Measurements from ENCODE around the gene SUCLA2. TPM values are rescaled to one million over a fixed set of nuclear protein-coding genes. Genes with fewer than 3 reads are reported as not detected.
"Not testable (repeated sequence)": the region's sequence is repeated elsewhere in the genome, so short reads cannot be mapped to it uniquely, and the experiment has no call there.

The SUCLA2 gene
- total and polyA plus RNA-seq, 3 donors from 2014 or later, result 32.7 to 50.0 (median 41.5) TPM

DNA sequence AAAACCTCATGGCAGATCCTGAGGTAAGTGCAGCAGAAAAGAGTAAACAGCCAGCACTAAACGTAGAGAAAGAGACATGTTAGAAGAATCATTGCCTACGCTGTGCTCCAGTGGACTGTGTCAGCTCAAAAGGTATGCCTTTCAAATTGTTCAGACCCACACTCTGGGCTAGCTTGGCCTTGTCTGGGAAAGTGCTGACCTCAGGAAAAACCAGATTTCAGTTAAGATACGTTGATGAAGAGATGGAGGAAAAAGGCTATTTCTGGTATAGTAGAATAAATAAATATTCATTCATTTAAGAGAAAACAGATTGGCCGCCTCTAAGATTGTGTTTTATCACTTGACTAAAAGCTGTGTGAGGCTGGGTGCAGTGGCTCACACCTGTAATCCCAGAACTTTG, 9.6 kb upstream of the SUCLA2 start:
- Histone ChIP-seq H3K27ac (no peak overlapping the region), H3K9me3 (no peaks in the 10 kb centered on the region), H3K4me3 (no peak overlapping the region), H3K36me3 (ENCODE audit: low read depth, missing control alignments) (no peaks in the 10 kb centered on the region), H3K4me1 (no peaks in the 10 kb centered on the region), H3K27me3 (no peaks in the 10 kb centered on the region)
- intact Hi-C loops (cut with DNase I; ENCODE audit: low total_unique reads), result no loop called here
- no peak for DNase-seq
- WGBS, 2 donors, result 71 to 97% methylated on average over 3 to 4 of the region's 4 CpGs
- TF ChIP-seq CTCF (IDR thresholded peaks at IDR 0.05), result no peak
- no peak for TF ChIP-seq POLR2A (IDR thresholded peaks at IDR 0.05)

DNA sequence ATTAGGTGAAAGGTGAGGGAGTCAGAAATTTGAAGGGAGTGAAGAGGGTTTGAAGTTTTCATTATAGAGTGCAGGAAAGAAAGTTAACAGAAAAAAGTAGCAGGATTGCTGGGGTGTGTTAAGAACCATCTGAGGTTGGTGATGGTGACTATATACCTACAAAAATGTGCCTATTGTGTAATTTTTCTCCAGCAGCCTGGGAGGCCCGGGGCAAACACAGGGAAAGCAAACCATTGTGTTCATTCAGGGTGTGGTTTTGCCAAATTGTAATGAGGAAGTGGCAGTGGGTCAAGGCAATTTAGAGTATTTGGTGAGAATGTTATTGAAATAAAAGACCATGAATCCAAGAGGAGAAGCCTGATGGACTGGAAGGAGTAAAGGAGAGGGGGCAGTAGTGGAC, 8.2 kb upstream of the SUCLA2 start:
- 50 to 53% methylated on average over 1 of the region's 1 CpG for WGBS, 2 donors
- H3K27me3 ChIP-seq, result no peaks in the 10 kb centered on the region
- H3K27ac ChIP-seq, result no peak overlapping the region
- H3K4me1 ChIP-seq, result no peaks in the 10 kb centered on the region
- no peak for DNase-seq
- no peak for TF ChIP-seq POLR2A (IDR thresholded peaks at IDR 0.05)
- no peak for TF ChIP-seq CTCF (IDR thresholded peaks at IDR 0.05)
- intact Hi-C loops (cut with DNase I; ENCODE audit: low total_unique reads), result no loop called here
- no peak overlapping the region for H3K4me3 ChIP-seq
- H3K36me3 ChIP-seq (ENCODE audit: low read depth, missing control alignments), result no peaks in the 10 kb centered on the region
- H3K9me3 ChIP-seq, result no peaks in the 10 kb centered on the region

GRCh38 chr13:48006396-48006795, 5.3 kb upstream of the SUCLA2 start:
- no peaks in the 10 kb centered on the region for H3K36me3 ChIP-seq (ENCODE audit: low read depth, missing control alignments)
- intact Hi-C loops (cut with DNase I; ENCODE audit: low total_unique reads), result no loop called here
- H3K9me3 ChIP-seq, result no peaks in the 10 kb centered on the region
- peaks cover 5% of the 10 kb centered on the region for H3K4me1 ChIP-seq
- no peak overlapping the region for H3K4me3 ChIP-seq
- no peak overlapping the region for H3K27ac ChIP-seq
- no peak for DNase-seq
- TF ChIP-seq CTCF (IDR thresholded peaks at IDR 0.05) (no peak), POLR2A (IDR thresholded peaks at IDR 0.05) (no peak)
- WGBS, 2 donors, result 68 to 78% methylated on average over 1 of the region's 1 CpG
- no peaks in the 10 kb centered on the region for H3K27me3 ChIP-seq

DNA sequence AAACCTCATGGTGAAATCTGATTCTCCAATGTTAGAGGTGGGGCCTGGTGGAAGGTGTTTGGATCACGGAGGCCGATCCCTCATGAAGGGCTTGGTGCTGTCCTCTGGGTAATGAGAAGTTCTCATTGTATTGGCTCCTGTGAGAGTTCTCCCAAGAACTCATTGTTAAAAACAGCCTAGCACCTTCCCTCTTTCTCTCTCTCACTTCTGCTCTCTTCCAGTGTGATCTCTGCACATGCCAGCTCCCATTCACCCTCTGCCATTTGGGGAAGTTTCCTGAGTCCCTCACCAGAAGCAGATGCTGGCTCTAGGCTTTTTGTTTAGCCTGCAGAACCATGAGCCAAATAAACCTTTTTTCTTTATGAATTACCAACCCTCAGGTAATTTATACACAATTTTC, 3.1 kb upstream of the SUCLA2 start:
- Histone ChIP-seq H3K4me3 (no peak overlapping the region), H3K4me1 (peaks cover 5% of the 10 kb centered on the region), H3K27ac (no peak overlapping the region), H3K9me3 (no peaks in the 10 kb centered on the region), H3K36me3 (ENCODE audit: low read depth, missing control alignments) (no peaks in the 10 kb centered on the region), H3K27me3 (no peaks in the 10 kb centered on the region)
- DNase-seq, result no peak
- 88 to 94% methylated on average over 2 of the region's 2 CpGs for WGBS, 2 donors
- intact Hi-C loops (cut with DNase I; ENCODE audit: low total_unique reads), result no loop called here
- TF ChIP-seq CTCF (IDR thresholded peaks at IDR 0.05) (no peak), POLR2A (IDR thresholded peaks at IDR 0.05) (no peak)

DNA sequence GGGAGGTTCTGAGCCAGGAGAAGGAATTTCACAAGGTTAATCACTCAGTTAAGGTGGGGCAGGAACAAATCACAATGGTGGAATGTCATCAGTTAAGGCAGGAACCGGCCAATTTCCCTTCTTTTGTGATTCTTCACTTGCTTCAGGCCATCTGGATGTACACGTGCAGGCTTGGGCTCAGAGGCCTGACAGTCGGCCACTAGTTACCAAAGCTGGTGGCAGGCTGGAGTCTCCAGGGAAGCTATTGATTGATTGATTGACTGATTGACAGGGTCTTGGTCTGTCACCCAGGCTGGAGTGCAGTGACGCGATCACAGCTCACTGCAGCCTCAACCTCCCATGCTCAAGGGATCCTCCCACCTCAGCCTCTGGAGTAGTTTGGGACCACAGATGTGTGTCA, 926 bp upstream of the SUCLA2 start:
- H3K27ac ChIP-seq; H3K27me3 ChIP-seq; H3K4me1 ChIP-seq; H3K9me3 ChIP-seq; H3K36me3 ChIP-seq (ENCODE audit: low read depth, missing control alignments); intact Hi-C loops (cut with DNase I; ENCODE audit: low total_unique reads); H3K4me3 ChIP-seq; DNase-seq: not testable (repeated sequence)
- WGBS, 2 donors, result 33 to 42% methylated on average over 5 of the region's 5 CpGs

All from testis (tissue), 3 donors.